ENCODE measurements around the gene TM7SF2.
A peak's percentile ranks its signal among the peaks of the same experiment; 100 is the strongest.

Gene TM7SF2

GRCh38 chr11:65100674-65101350, 10.9 kb upstream of the TM7SF2 start:
- Histone ChIP-seq H3K27ac (ENCODE audit: low read depth, low read length, poor library complexity, severe bottlenecking) (no peak overlapping the region), H3K4me2 (ENCODE audit: low read length) (no peak overlapping the region)

GRCh38 chr11:65102142-65103095, 9.3 kb upstream of the TM7SF2 start:
- Histone ChIP-seq H3K9me3 (ENCODE audit: low read length) (no peaks in the 10 kb centered on the region), H3K4me1 (ENCODE audit: insufficient read depth, low read length, severe bottlenecking) (peaks cover under 1% of the 10 kb centered on the region), H3K4me2 (ENCODE audit: low read length) (no peak overlapping the region), H3K9ac (ENCODE audit: low read length) (no peak overlapping the region), H3K27ac (ENCODE audit: low read depth, low read length, poor library complexity, severe bottlenecking) (no peak overlapping the region), H3K9me2 (ENCODE audit: low read depth, low read length) (no peaks in the 10 kb centered on the region), H3K4me3 (ENCODE audit: low read depth, low read length, poor library complexity, severe bottlenecking) (no peak overlapping the region), H3K79me2 (ENCODE audit: insufficient read depth, low read length) (no peaks in the 10 kb centered on the region; the same call in 1 of the 2 replicates), H3K36me3 (ENCODE audit: insufficient read depth, low read length) (peaks cover 21% of the 10 kb centered on the region; the same call in 1 of the 2 replicates), H2AFZ (ENCODE audit: low read length) (no peak overlapping the region), H3F3A (ENCODE audit: insufficient read depth, low read length) (no peaks in the 10 kb centered on the region), H4K20me1 (ENCODE audit: insufficient read depth, low read length) (no peaks in the 10 kb centered on the region), H3K27me3 (ENCODE audit: insufficient read depth, low read length) (no peaks in the 10 kb centered on the region)
- no peak for TF ChIP-seq EZH2 (IDR thresholded peaks at IDR 0.05; ENCODE audit: borderline replicate concordance, low read length)
- TF ChIP-seq, protein P1, sequence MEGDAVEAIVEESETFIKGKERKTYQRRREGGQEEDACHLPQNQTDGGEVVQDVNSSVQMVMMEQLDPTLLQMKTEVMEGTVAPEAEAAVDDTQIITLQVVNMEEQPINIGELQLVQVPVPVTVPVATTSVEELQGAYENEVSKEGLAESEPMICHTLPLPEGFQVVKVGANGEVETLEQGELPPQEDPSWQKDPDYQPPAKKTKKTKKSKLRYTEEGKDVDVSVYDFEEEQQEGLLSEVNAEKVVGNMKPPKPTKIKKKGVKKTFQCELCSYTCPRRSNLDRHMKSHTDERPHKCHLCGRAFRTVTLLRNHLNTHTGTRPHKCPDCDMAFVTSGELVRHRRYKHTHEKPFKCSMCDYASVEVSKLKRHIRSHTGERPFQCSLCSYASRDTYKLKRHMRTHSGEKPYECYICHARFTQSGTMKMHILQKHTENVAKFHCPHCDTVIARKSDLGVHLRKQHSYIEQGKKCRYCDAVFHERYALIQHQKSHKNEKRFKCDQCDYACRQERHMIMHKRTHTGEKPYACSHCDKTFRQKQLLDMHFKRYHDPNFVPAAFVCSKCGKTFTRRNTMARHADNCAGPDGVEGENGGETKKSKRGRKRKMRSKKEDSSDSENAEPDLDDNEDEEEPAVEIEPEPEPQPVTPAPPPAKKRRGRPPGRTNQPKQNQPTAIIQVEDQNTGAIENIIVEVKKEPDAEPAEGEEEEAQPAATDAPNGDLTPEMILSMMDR (IDR thresholded peaks at IDR 0.05; ENCODE audit: low read length), result no peak

More at GRCh38 chr11:65100674-65101350, 10.9 kb upstream of the TM7SF2 start:
- no peak overlapping the region for H3K9ac ChIP-seq (ENCODE audit: low read length)
- TF ChIP-seq EZH2 (IDR thresholded peaks at IDR 0.05; ENCODE audit: borderline replicate concordance, low read length), result no peak
- TF ChIP-seq, protein P1 (IDR thresholded peaks at IDR 0.05; ENCODE audit: low read length), result 0 out of 2 replicates have a peak, but pooled peaks have one; percentile 11
- no peak overlapping the region for H2AFZ ChIP-seq (ENCODE audit: low read length)
- peaks cover 5% of the 10 kb centered on the region; the same call in 1 of the 2 replicates for H3K79me2 ChIP-seq (ENCODE audit: insufficient read depth, low read length)
- H3K4me3 ChIP-seq (ENCODE audit: low read depth, low read length, poor library complexity, severe bottlenecking), result no peak overlapping the region
- no peaks in the 10 kb centered on the region for H3K9me3 ChIP-seq (ENCODE audit: low read length)
- no peaks in the 10 kb centered on the region for H4K20me1 ChIP-seq (ENCODE audit: insufficient read depth, low read length)
- H3K36me3 ChIP-seq (ENCODE audit: insufficient read depth, low read length), result peaks cover 18% of the 10 kb centered on the region; the same call in 1 of the 2 replicates
- no peaks in the 10 kb centered on the region for H3K27me3 ChIP-seq (ENCODE audit: insufficient read depth, low read length)
- peaks cover 9% of the 10 kb centered on the region for H3K4me1 ChIP-seq (ENCODE audit: insufficient read depth, low read length, severe bottlenecking)
- H3K9me2 ChIP-seq (ENCODE audit: low read depth, low read length), result no peaks in the 10 kb centered on the region
- no peaks in the 10 kb centered on the region for H3F3A ChIP-seq (ENCODE audit: insufficient read depth, low read length)

DNA sequence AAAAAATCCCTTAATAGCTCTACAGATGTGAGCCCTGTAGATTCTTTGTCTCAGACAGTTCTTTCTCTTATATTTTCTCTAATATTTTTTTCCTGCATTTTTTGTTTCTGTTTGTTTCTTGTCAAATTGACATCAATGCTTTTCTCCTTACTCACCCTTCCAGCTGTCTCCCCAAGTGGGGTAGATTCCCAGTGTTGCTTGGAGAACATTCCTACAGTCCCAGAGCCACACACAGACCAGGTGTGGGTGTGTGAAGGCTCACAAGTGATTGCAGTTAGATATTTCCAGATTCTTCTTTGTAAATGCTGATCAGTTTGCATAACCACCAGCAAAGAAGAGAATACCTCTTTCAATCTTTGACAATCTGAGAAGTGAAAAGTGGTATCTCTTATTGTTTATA, 8.2 kb upstream of the TM7SF2 start:
- Histone ChIP-seq H3K79me2 (ENCODE audit: insufficient read depth, low read length) (no peaks in the 10 kb centered on the region; the same call in 1 of the 2 replicates), H3K36me3 (ENCODE audit: insufficient read depth, low read length) (peaks cover 17% of the 10 kb centered on the region; the same call in 1 of the 2 replicates)

More for the DNA sequence above, 8.2 kb upstream of the TM7SF2 start:
- H3F3A ChIP-seq (ENCODE audit: insufficient read depth, low read length), result no peaks in the 10 kb centered on the region
- no peaks in the 10 kb centered on the region for H4K20me1 ChIP-seq (ENCODE audit: insufficient read depth, low read length)
- H3K4me3 ChIP-seq (ENCODE audit: low read depth, low read length, poor library complexity, severe bottlenecking), result no peak overlapping the region
- no peak overlapping the region for H3K9ac ChIP-seq (ENCODE audit: low read length)
- no peak overlapping the region for H2AFZ ChIP-seq (ENCODE audit: low read length)
- no peak overlapping the region for H3K27ac ChIP-seq (ENCODE audit: low read depth, low read length, poor library complexity, severe bottlenecking)
- H3K9me3 ChIP-seq (ENCODE audit: low read length), result no peaks in the 10 kb centered on the region
- TF ChIP-seq, protein P1 (IDR thresholded peaks at IDR 0.05; ENCODE audit: low read length), result no peak
- TF ChIP-seq EZH2 (IDR thresholded peaks at IDR 0.05; ENCODE audit: borderline replicate concordance, low read length), result no peak
- H3K4me1 ChIP-seq (ENCODE audit: insufficient read depth, low read length, severe bottlenecking), result no peaks in the 10 kb centered on the region
- no peaks in the 10 kb centered on the region for H3K9me2 ChIP-seq (ENCODE audit: low read depth, low read length)
- no peaks in the 10 kb centered on the region for H3K27me3 ChIP-seq (ENCODE audit: insufficient read depth, low read length)
- no peak overlapping the region for H3K4me2 ChIP-seq (ENCODE audit: low read length)

Data from OCI-LY1 (cell line).